Measurements from ENCODE around the gene HSPA14.

HSPA14 gene

DNA sequence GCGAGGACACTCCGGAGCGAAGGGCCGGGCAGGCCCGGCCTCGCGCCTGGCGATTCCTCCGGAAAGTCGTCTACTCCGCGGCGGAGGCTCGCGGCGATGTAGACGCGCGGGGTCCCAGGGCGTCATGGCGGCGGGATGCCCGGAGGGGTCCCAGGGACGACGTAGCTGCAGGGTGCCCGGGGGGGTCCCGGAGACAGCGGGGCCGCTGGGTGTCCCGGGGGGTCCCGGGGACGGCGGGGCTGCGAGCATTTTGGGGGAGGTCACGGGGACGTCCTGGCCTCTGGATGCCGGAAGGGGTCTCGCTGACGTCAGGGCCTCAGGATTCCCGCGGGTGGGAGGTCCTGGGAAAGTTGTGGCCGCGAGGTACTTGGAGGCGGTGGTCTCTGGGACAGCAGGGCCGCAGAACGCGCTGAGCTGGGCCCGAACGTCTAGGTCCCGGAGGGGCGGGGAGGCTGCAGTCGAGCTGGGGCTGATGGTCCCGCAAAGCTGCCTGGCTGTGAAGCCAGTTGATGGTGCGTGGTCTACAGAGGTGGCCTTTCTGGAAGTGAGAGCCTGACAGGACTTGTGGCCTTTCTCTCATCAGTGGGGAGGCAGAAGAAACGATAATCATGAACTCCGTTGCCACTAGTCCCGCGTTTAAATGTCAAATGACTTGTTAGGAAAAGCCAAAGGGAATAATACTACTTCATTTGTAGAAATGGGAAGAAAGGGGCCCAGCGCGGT lies 637 bp downstream of the HSPA14 start:
- DNase-seq (ENCODE audit: insufficient read length, low spot score): no peak
- TF ChIP-seq, protein P1, sequence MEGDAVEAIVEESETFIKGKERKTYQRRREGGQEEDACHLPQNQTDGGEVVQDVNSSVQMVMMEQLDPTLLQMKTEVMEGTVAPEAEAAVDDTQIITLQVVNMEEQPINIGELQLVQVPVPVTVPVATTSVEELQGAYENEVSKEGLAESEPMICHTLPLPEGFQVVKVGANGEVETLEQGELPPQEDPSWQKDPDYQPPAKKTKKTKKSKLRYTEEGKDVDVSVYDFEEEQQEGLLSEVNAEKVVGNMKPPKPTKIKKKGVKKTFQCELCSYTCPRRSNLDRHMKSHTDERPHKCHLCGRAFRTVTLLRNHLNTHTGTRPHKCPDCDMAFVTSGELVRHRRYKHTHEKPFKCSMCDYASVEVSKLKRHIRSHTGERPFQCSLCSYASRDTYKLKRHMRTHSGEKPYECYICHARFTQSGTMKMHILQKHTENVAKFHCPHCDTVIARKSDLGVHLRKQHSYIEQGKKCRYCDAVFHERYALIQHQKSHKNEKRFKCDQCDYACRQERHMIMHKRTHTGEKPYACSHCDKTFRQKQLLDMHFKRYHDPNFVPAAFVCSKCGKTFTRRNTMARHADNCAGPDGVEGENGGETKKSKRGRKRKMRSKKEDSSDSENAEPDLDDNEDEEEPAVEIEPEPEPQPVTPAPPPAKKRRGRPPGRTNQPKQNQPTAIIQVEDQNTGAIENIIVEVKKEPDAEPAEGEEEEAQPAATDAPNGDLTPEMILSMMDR (IDR thresholded peaks at IDR 0.05; ENCODE audit: insufficient read depth, missing control alignments): no peak
- FAIRE-seq: no peak

DNA sequence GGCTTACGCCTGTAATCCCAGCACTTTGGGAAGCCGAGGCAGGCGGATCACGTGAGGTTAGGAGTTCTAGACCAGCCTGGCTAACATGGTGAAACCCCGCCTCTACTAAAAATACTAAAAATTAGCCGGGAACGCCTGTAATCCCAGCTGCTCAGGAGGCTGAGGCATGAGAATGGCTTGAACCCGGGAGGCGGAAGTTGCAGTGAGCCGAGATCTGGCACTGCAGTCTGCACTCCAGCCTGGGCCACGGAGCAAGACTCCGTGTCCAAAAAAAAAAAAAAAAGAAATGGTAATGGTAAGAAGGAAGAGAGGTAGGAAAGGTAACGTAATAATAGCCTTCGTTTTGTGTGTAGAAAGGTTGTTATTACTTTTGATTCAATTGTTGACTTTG lies 1.2 kb downstream of the HSPA14 start:
- no peak for FAIRE-seq
- TF ChIP-seq, protein P1 (IDR thresholded peaks at IDR 0.05; ENCODE audit: insufficient read depth, missing control alignments): no peak
- no peak for DNase-seq (ENCODE audit: insufficient read length, low spot score)

DNA sequence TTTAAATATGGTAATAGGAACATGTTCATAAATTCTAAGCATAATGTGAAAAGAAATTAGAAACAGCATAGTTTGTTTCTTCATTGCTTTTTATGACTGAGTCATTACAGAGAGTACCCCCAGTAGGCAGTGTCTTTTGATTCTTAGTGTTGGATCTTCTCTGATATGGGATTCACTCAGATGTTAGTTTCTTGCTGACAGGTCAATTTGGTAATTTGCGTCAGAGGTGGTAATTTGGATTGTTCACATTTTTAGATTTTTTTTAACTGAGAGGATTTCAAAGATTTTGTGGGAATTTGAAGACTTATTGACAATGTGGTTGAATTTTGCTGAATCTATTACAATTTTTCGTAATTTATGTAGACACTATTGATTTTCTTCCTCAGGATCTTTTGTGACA lies 2.1 kb downstream of the HSPA14 start:
- TF ChIP-seq, protein P1 (IDR thresholded peaks at IDR 0.05; ENCODE audit: insufficient read depth, missing control alignments): no peak
- no peak for FAIRE-seq
- DNase-seq (ENCODE audit: insufficient read length, low spot score): no peak

DNA sequence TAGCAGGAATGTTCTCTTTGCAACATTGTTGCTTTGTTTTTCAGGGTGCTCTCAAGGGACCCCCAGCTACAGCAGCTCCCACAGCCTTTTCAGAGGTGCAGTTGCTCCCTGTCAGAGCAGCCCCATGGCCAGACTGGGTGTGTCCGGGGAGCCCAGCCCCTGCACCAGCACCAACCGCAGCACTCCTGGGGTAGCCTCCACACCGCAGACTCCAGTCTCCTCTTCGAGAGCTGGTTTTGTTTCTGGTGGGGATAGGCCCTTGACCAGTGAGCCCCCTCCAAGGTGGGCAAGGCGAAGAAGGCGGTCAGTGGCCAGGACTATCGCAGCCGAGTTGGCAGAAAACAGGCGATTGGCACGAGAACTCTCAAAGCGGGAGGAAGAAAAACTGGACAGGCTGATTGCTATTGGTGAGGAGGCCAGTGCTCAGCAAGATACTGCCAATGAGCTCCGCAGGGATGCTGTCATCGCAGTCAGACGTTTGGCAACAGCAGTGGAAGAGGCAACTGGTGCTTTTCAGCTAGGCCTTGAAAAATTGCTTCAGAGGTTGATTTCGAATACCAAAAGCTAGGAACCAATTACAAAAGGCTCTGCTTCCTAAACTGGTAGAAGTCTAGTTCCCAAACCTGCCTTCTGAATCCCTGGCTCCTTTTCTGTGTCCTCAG lies 5.4 kb downstream of the HSPA14 start:
- FAIRE-seq (no peak), DNase-seq (ENCODE audit: insufficient read length, low spot score) (no peak)
- TF ChIP-seq, protein P1 (IDR thresholded peaks at IDR 0.05; ENCODE audit: insufficient read depth, missing control alignments): no peak

DNA sequence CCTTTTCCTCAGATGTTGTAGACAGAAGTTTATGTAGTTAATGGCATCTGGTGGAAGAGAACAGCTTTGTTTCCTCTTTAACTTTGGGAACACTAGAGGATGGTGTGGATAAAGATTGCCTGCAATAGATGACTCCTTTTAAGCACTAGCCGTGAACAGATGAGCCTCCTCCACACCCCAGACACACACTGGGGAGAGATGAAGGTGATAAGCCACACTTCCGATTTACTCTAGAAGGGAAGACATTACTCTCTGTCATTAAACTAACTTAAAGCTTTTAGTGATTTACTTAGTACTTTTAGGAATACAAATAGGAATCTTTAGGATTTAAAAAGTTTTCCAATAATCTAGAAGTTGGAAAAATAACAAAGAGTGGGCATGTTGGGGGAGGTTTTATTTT lies 6.8 kb downstream of the HSPA14 start:
- FAIRE-seq: no peak
- no peak for DNase-seq (ENCODE audit: insufficient read length, low spot score)
- TF ChIP-seq, protein P1 (IDR thresholded peaks at IDR 0.05; ENCODE audit: insufficient read depth, missing control alignments): no peak

DNA sequence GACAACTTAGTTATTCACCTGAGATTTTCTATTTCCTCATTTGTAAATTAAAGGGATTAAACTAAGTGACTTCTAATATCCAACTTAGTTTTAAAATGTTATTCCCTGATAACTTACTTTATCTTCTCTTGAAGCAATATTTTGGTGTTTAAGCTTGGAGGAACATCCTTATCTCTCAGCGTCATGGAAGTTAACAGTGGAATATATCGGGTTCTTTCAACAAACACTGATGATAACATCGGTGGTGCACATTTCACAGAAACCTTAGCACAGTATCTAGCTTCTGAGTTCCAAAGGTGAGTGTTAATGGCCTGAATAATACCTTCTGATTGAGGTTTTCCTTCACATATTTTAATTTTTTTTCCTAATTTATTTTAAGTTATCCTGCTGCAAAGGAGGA lies 14.1 kb downstream of the HSPA14 start:
- TF ChIP-seq, protein P1 (IDR thresholded peaks at IDR 0.05; ENCODE audit: insufficient read depth, missing control alignments): no peak
- FAIRE-seq: no peak
- no peak for DNase-seq (ENCODE audit: insufficient read length, low spot score)

DNA sequence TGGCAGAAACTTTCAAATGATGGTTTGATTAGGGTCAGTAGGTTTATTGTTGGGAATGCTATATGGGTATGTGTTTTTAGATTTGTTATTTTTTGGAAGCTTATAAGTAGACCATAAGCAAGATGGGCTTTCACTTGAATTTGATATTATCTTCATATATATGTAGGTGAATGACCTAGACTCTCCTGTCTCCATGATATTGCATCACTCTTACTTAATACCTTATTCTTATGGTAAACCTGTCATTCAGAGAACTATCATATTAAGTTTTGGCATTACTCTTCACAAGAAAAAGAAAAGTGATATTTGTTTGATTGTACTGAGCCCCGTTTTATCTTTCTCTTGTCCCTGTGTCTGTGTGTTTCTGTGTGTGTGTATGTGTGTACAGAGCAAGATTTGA lies 17.3 kb downstream of the HSPA14 start:
- no peak for DNase-seq (ENCODE audit: insufficient read length, low spot score)
- TF ChIP-seq, protein P1 (IDR thresholded peaks at IDR 0.05; ENCODE audit: insufficient read depth, missing control alignments): no peak
- FAIRE-seq: no peak
